Left ventricle myocardium inferior (tissue), 1 donor: Measurements from ENCODE around the gene TMPRSS11D. TPM values are rescaled to one million over a fixed set of nuclear protein-coding genes. Genes with fewer than 3 reads are reported as not detected.

Experiments used
- DNase-seq: peaks from one replicate; pipeline ENCODE4 v3.0.0-alpha.2; 2020
- H3K27ac ChIP-seq: fragments of 200-600 bp; replicated peaks from 2 replicates; pipeline ENCODE4 v1.8.0; 2021
- H3K27me3 ChIP-seq: fragments of 200-600 bp; 2 replicates; pipeline ENCODE4 v1.8.0; 2021; ENCODE audit warnings: low read depth
- H3K36me3 ChIP-seq: fragments of 200-600 bp; 2 replicates; pipeline ENCODE4 v1.8.0; 2021
- H3K4me1 ChIP-seq: fragments of 200-600 bp; 2 replicates; pipeline ENCODE4 v1.8.0; 2021
- H3K4me3 ChIP-seq: fragments of 200-600 bp; 2 replicates; pipeline ENCODE4 v1.8.0; 2021; ENCODE audit warnings: mild to moderate bottlenecking, moderate library complexity
- H3K9me3 ChIP-seq: fragments of 200-600 bp; replicated peaks from 2 replicates; pipeline ENCODE4 v1.8.0; 2021
- intact Hi-C: fragments of 100-400 bp; cut with micrococcal nuclease; formaldehyde crosslinking; loops from one replicate; pipeline ENCODE4 v1.11.0; 2022
- total RNA-seq: library from RNA; stranded (reverse); fragmentation: NEBNext Ultra II Directional; extraction: Animal tissue kit (Norgen Biotek cat#: 25700); gene quantifications from one replicate; pipeline ENCODE4 v1.2.1, GENCODE V29; 2021
- TF ChIP-seq, protein P1 (sequence below): fragments of 200-600 bp; IDR thresholded peaks from 2 replicates; pipeline ENCODE4 v1.8.0; 2021; ENCODE audit warnings: antibody characterized with exemption, mild to moderate bottlenecking, borderline replicate concordance
- donor health status: DM: no; HTN: yes; CAD: no; lungs with severe emphysema.

TMPRSS11D gene
- total RNA-seq, 1 donor from 2014 or later = not detected

DNA sequence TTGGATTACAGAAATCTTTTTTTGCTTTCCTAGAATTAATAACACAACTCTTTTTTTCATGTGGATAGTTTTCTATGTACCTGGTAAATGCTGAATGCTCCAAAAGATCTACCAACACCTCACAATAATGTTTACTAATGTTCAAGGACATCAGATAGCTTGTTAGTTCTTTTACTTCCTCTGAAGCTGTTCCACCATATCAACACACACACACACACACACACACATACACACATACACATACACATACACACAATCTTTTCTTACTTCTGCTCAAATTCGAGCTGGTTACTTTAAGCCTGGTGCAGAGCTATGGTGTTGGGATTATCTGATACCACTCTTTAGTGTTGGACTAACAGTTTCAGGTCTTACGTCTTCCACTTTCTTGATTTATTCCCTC is 28.3 kb upstream of the TMPRSS11D start:
- H3K4me1 ChIP-seq = no peaks in the 10 kb centered on the region
- intact Hi-C loops = no loop called here
- H3K27me3 ChIP-seq = no peaks in the 10 kb centered on the region
- no peaks in the 10 kb centered on the region for H3K36me3 ChIP-seq
- H3K9me3 ChIP-seq = no peaks in the 10 kb centered on the region
- TF ChIP-seq, protein P1, sequence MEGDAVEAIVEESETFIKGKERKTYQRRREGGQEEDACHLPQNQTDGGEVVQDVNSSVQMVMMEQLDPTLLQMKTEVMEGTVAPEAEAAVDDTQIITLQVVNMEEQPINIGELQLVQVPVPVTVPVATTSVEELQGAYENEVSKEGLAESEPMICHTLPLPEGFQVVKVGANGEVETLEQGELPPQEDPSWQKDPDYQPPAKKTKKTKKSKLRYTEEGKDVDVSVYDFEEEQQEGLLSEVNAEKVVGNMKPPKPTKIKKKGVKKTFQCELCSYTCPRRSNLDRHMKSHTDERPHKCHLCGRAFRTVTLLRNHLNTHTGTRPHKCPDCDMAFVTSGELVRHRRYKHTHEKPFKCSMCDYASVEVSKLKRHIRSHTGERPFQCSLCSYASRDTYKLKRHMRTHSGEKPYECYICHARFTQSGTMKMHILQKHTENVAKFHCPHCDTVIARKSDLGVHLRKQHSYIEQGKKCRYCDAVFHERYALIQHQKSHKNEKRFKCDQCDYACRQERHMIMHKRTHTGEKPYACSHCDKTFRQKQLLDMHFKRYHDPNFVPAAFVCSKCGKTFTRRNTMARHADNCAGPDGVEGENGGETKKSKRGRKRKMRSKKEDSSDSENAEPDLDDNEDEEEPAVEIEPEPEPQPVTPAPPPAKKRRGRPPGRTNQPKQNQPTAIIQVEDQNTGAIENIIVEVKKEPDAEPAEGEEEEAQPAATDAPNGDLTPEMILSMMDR = no peak
- no peak overlapping the region for H3K27ac ChIP-seq
- DNase-seq = no peak
- no peak overlapping the region for H3K4me3 ChIP-seq

DNA sequence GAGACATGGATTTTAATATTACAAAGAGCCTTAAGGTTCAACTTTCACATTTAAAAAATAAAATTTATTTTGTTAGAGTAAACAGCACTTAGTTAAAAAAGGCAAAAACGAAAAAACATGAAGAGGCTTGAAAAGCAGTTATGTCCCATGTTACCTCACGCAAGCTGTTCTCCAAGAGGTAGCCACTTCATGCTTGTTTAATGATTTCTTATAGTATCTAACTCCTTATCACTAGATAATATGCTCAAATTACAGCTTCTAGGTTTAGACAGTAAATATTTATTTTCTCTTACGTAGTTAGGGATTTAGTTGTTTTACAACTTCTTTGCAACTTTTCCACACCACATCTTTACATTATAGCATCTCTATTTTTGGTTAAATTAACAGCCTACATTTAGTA is 27.8 kb upstream of the TMPRSS11D start:
- intact Hi-C loops = no loop called here
- no peak overlapping the region for H3K27ac ChIP-seq
- H3K4me1 ChIP-seq = no peaks in the 10 kb centered on the region
- H3K36me3 ChIP-seq = no peaks in the 10 kb centered on the region
- TF ChIP-seq, protein P1 = no peak
- no peak for DNase-seq
- H3K27me3 ChIP-seq = no peaks in the 10 kb centered on the region
- no peaks in the 10 kb centered on the region for H3K9me3 ChIP-seq
- no peak overlapping the region for H3K4me3 ChIP-seq

DNA sequence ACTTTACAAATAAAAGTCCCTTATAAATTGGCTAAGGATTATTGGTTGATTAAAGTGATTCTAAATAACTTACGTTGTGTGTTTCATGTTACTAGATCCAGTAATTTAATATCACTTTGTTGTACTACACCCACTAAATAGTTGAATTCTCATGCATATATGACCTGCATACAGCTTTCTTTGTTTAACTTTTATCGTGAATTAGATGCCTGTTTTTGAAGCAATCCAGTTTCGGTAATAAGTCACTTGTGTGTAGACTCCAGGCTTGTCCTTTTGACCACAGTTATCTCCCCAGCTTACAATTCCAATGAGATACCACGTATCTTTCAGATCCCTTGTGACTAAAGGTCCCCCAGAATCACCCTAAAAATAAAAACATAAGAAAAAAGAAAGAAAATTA is 27.3 kb upstream of the TMPRSS11D start:
- TF ChIP-seq, protein P1 = no peak
- Histone ChIP-seq H3K9me3 (peaks cover 4% of the 10 kb centered on the region), H3K36me3 (no peaks in the 10 kb centered on the region), H3K27ac (no peak overlapping the region), H3K4me1 (no peaks in the 10 kb centered on the region), H3K4me3 (no peak overlapping the region), H3K27me3 (no peaks in the 10 kb centered on the region)
- intact Hi-C loops = no loop called here
- no peak for DNase-seq

DNA sequence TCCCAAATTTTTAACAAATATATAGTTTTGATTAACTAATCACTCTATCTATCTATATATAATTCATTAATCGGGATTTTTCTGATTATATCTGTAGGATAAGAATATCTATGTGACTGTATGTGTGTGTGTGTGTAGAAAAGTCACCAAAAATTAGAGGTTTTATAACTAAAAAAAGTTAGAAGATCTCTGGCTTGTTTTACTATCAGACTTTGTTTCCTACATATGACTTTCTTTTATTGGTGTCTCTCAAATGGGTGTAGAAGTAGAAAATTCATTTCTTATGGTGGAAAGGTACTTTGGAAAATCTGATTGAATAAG is 26.7 kb upstream of the TMPRSS11D start:
- no peaks in the 10 kb centered on the region for H3K36me3 ChIP-seq
- H3K27me3 ChIP-seq = no peaks in the 10 kb centered on the region
- intact Hi-C loops = no loop called here
- DNase-seq = no peak
- no peaks in the 10 kb centered on the region for H3K4me1 ChIP-seq
- no peak overlapping the region for H3K27ac ChIP-seq
- TF ChIP-seq, protein P1 = no peak
- no peak overlapping the region for H3K4me3 ChIP-seq
- peaks cover 10% of the 10 kb centered on the region for H3K9me3 ChIP-seq

DNA sequence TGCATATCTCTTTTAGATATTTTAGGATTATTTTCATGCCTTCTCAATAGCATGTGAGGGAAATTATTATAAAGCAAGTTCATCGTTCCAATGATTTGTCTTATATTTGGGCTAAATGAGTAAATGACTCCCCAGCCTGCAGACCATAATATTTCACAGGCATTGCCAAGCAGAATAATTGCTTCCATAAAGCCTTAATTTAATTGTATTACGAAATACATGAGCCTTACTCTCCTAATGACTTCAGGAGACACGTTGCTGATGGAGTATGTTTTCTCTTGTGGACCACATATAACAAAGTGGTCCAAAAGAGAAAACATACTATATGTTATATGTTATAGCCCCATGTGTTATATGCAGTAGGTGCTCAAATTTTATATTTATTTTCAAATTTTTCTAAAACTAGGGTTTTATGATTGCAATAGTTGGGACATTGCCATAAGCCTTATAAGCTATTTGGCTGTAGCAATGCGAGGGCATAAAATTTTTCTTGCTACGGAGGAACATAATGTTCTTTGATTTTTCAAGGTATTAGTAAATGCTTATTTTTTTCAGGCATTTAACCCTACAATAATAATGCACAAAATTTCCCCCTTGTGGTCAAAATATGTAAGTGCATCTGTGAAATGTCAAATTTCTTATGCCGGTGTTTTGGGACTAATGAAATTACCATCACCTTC is 26.2 kb upstream of the TMPRSS11D start:
- no peak overlapping the region for H3K4me3 ChIP-seq
- intact Hi-C loops = no loop called here
- DNase-seq = no peak

More for the DNA sequence above, 26.2 kb upstream of the TMPRSS11D start:
- TF ChIP-seq, protein P1 = peak; percentile 54
- Histone ChIP-seq H3K27me3 (no peaks in the 10 kb centered on the region), H3K36me3 (no peaks in the 10 kb centered on the region), H3K27ac (no peak overlapping the region), H3K4me1 (no peaks in the 10 kb centered on the region), H3K9me3 (peaks cover 14% of the 10 kb centered on the region)
